CD4-positive, alpha-beta T cell treated with Interleukin-6 for 4 hours (primary cell): Measurements from ENCODE around the gene EXT2.

Experiments
- DNase-seq: peaks from one replicate; pipeline ENCODE4 v3.0.0-alpha.2; 2020; ENCODE audit warnings: mixed read lengths

The EXT2 gene

GRCh38 chr11:44095506-44096359 is at the start of gene EXT2:
EXT2 (plus strand) TSS chr11:44095678; CDS start chr11:44107713, 12,035 bp downstream.
- peak; percentile 90 for DNase-seq

GRCh38 chr11:44046182-44046581 is 49.3 kb upstream of the EXT2 start:
- no peak for DNase-seq

- no peak for DNase-seq
These were observed 48.2 kb upstream of the EXT2 start for GRCh38 chr11:44047298-44047697.

GRCh38 chr11:44047931-44048431 is 47.5 kb upstream of the EXT2 start, which contains the start of gene ACCSL:
ACCSL (plus strand) TSS chr11:44047981; CDS start chr11:44048037, 56 bp downstream.
- no peak for DNase-seq

- no peak for DNase-seq
These were observed 45.6 kb upstream of the EXT2 start for GRCh38 chr11:44049832-44050231.

GRCh38 chr11:44051171-44051570 is 44.3 kb upstream of the EXT2 start:
- no peak for DNase-seq

GRCh38 chr11:44057340-44057739 is 38.1 kb upstream of the EXT2 start:
- DNase-seq, result no peak

- DNase-seq, result no peak
These were observed 37.2 kb upstream of the EXT2 start for GRCh38 chr11:44058275-44058674.

GRCh38 chr11:44065161-44065661 is 30.3 kb upstream of the EXT2 start:
- no peak for DNase-seq

GRCh38 chr11:44065841-44066731 is 29.4 kb upstream of the EXT2 start, which contains the start of gene ACCS:
ACCS (plus strand) TSS chr11:44066270; CDS start chr11:44067628, 1,358 bp downstream.
- DNase-seq, result peak; percentile 94

GRCh38 chr11:44066732-44067141 is 28.7 kb upstream of the EXT2 start:
- DNase-seq, result peak; percentile 3

GRCh38 chr11:44067266-44067665 is 28.2 kb upstream of the EXT2 start:
- DNase-seq, result no peak

- DNase-seq, result no peak
These were observed 27.3 kb upstream of the EXT2 start for GRCh38 chr11:44068180-44068579.

- DNase-seq, result no peak
These were observed 24.3 kb upstream of the EXT2 start for GRCh38 chr11:44071157-44071556.

- DNase-seq, result no peak
These were observed 22.5 kb upstream of the EXT2 start for GRCh38 chr11:44072757-44073658.

GRCh38 chr11:44078794-44079193 is 16.7 kb upstream of the EXT2 start:
- no peak for DNase-seq

- DNase-seq, result no peak
These were observed 16.1 kb upstream of the EXT2 start for GRCh38 chr11:44079376-44079775.

GRCh38 chr11:44080951-44081350 is 14.5 kb upstream of the EXT2 start:
- DNase-seq, result no peak

- no peak for DNase-seq
These were observed 12.8 kb upstream of the EXT2 start for GRCh38 chr11:44082645-44083044.

- no peak for DNase-seq
These were observed 12.0 kb upstream of the EXT2 start for GRCh38 chr11:44083433-44083832.

GRCh38 chr11:44083906-44084305 is 11.6 kb upstream of the EXT2 start:
- DNase-seq, result no peak

- no peak for DNase-seq
These were observed 10.1 kb upstream of the EXT2 start for GRCh38 chr11:44085330-44085729.
